Measurements from ENCODE around the gene FAM124A. TPM values are rescaled to one million over a fixed set of nuclear protein-coding genes. Genes with fewer than 3 reads are reported as not detected.

FAM124A gene
- total and polyA plus RNA-seq, 2 of the 8 experiments (the other 6 are each of a cell fraction or from before 2014, with no cell fraction given) = 40.7 to 49.9 TPM

GRCh38 chr13:51278426-51279130, 56.4 kb downstream of the FAM124A start:
- Histone ChIP-seq H3K4ac (replicated peaks; ENCODE audit: insufficient read length, low read depth, low read length) (no peak overlapping the region), H2BK120ac (replicated peaks; ENCODE audit: low read depth, low read length) (no peak overlapping the region), H4K8ac (ENCODE audit: extremely low read depth, insufficient read depth, low read length) (no peak overlapping the region), H3K56ac (replicated peaks; ENCODE audit: insufficient read length, low read depth, low read length) (no peak overlapping the region), H2AK5ac (ENCODE audit: low read depth, low read length) (no peak overlapping the region), H3K14ac (ENCODE audit: insufficient read length) (no peak overlapping the region), H3K9me3 (ENCODE audit: insufficient read depth in 2 of 2, low read depth in 1 of 2, low read length in 1 of 2) (no peaks in the 10 kb centered on the region), H4K91ac (replicated peaks; ENCODE audit: insufficient read length, low read length) (no peak overlapping the region), H3K4me1 (replicated peaks in 1 of 4; ENCODE audit: control insufficient read depth in 3 of 4, insufficient read depth in 4 of 4, low read length in 3 of 4) (peaks cover 1 to 4% (median 3%) of the 10 kb centered on the region in 4 experiments; a peak in 5 of 7 replicates), H2BK20ac (ENCODE audit: low read length) (no peak overlapping the region), H3K9ac (replicated peaks in 1 of 4; ENCODE audit: extremely low read depth in 1 of 4, low read depth in 3 of 4, low read length in 3 of 4) (no peak overlapping the region), H2BK12ac (ENCODE audit: low read depth, low read length) (no peak overlapping the region), H2BK5ac (ENCODE audit: low read depth, low read length) (no peak overlapping the region), H3K79me2 (ENCODE audit: control insufficient read depth in 1 of 2, insufficient read depth in 2 of 2, low read length in 2 of 2) (no peaks in the 10 kb centered on the region), H3K4me2 (ENCODE audit: insufficient read depth in 1 of 2, low read depth in 2 of 2, low read length in 2 of 2) (no peak overlapping the region), H3K18ac (ENCODE audit: extremely low read depth, low read length) (no peak overlapping the region), H2BK15ac (ENCODE audit: low read length) (no peak overlapping the region), H3K79me1 (ENCODE audit: low read depth, low read length) (0 out of 2 replicates have a peak, but pooled peaks cover 2% of the 10 kb centered on the region), H3K36me3 (ENCODE audit: control insufficient read depth in 2 of 4, insufficient read depth in 4 of 4, low read length in 3 of 4) (peaks cover 11 to 50% (median 19%) of the 10 kb centered on the region in 4 experiments), H4K5ac (ENCODE audit: insufficient read length, low read depth, low read length) (no peak overlapping the region), H3K23ac (ENCODE audit: insufficient read length) (no peak overlapping the region), H3K23me2 (ENCODE audit: low read depth, low read length) (no peaks in the 10 kb centered on the region), H3K27me3 (replicated peaks in 1 of 4; ENCODE audit: control insufficient read depth in 3 of 4, extremely low read depth in 1 of 4, insufficient read depth in 3 of 4, low read length in 3 of 4) (no peaks in the 10 kb centered on the region), H2AFZ (ENCODE audit: low read length) (no peak overlapping the region), H4K20me1 (replicated peaks in 1 of 2; ENCODE audit: control insufficient read depth in 1 of 2, insufficient read depth in 2 of 2, low read length in 2 of 2) (peaks cover 0 to 1% of the 10 kb centered on the region in 2 experiments), H3K27ac (ENCODE audit: low read depth, low read length) (no peak overlapping the region), H3K4me3 (ENCODE audit: extremely low read depth in 1 of 4, insufficient read depth in 2 of 4, low read depth in 3 of 4, low read length in 4 of 4) (no peak overlapping the region)
- POLR2A ChIA-PET (ENCODE audit: partially characterized antibody) = interaction anchor here (0.9 to 2.5 kb wide), 6 partner anchors 10 to 175 kb away, joined by 3 to 5 read pairs (median 3); partner anchors contain the start of gene INTS6
- CTCF ChIA-PET (ENCODE audit: partially characterized antibody) = interaction anchor here (0.6 to 8.3 kb wide), 10 partner anchors 8 to 916 kb away, joined by 3 to 78 read pairs (median 4); no protein-coding TSS in a partner anchor
- DNase-seq (ENCODE audit: low read depth in 1 of 2, low spot score in 2 of 2) (no peak), FAIRE-seq (no peak)
- TF ChIP-seq CHD1 (IDR thresholded peaks at IDR 0.05; ENCODE audit: low read depth, low read length) = no peak
- TF ChIP-seq CHD2 (IDR thresholded peaks at IDR 0.05; ENCODE audit: low read length) = no peak
- WGBS, 2 experiments (ENCODE audit: extremely low coverage in 1 of 2, insufficient coverage in 1 of 2, insufficient read length in 1 of 2, insufficient replicate concordance in 2 of 2, low coverage in 1 of 2, low lambda C conversion rate in 2 of 2, missing lambda C conversion rate in 1 of 2) = 77% methylated on average over 9 of the region's 9 CpGs; no CpG with 5 or more reads in 1 of the 2 experiments

Data from H1 (cell line).